GM19035 (cell line): ENCODE results near the gene AKAP9.
A peak's percentile ranks its signal among the peaks of the same experiment; 100 is the strongest.
"Not testable (repeated sequence)": the region's sequence is repeated elsewhere in the genome, so short reads cannot be mapped to it uniquely, and the experiment has no call there.

ENCODE experiments used
- ATAC-seq: cut with Tn5 transposase; IDR thresholded peaks from one replicate; pipeline ENCODE4 v1.9.1; 2021; ENCODE audit not compliant: unreplicated experiment

The AKAP9 gene

GRCh38 chr7:92002720-92003119 lies 62.1 kb downstream of the AKAP9 start:
- peak; percentile 63 for ATAC-seq

GRCh38 chr7:92006046-92006445 lies 65.4 kb downstream of the AKAP9 start:
- ATAC-seq, result no peak

- ATAC-seq, result no peak
These were observed 69.6 kb downstream of the AKAP9 start for GRCh38 chr7:92010215-92010614.

GRCh38 chr7:92013611-92014010 lies 72.9 kb downstream of the AKAP9 start:
- no peak for ATAC-seq

GRCh38 chr7:92020636-92021035 lies 80.0 kb downstream of the AKAP9 start:
- no peak for ATAC-seq

GRCh38 chr7:92025260-92025659 lies 84.6 kb downstream of the AKAP9 start:
- no peak for ATAC-seq

- not testable (repeated sequence) for ATAC-seq
These were observed 86.0 kb downstream of the AKAP9 start for GRCh38 chr7:92026635-92027034.

- not testable (repeated sequence) for ATAC-seq
These were observed 86.5 kb downstream of the AKAP9 start for GRCh38 chr7:92027128-92027527.

GRCh38 chr7:92028226-92028625 lies 87.6 kb downstream of the AKAP9 start:
- ATAC-seq, result no peak

GRCh38 chr7:92028686-92029085 lies 88.0 kb downstream of the AKAP9 start:
- ATAC-seq, result no peak

- no peak for ATAC-seq
These were observed 93.5 kb downstream of the AKAP9 start for GRCh38 chr7:92034116-92034515.

GRCh38 chr7:92035576-92035975 lies 94.9 kb downstream of the AKAP9 start:
- ATAC-seq, result no peak

GRCh38 chr7:92039900-92040299 lies 99.2 kb downstream of the AKAP9 start:
- no peak for ATAC-seq

GRCh38 chr7:92042056-92042737 lies 101.5 kb downstream of the AKAP9 start:
- ATAC-seq, result no peak

- ATAC-seq, result no peak
These were observed 102.4 kb downstream of the AKAP9 start for GRCh38 chr7:92043098-92043497.

GRCh38 chr7:92043637-92044036 lies 103.0 kb downstream of the AKAP9 start:
- ATAC-seq, result no peak

GRCh38 chr7:92044148-92044547 lies 103.5 kb downstream of the AKAP9 start:
- ATAC-seq, result no peak

GRCh38 chr7:92044940-92045339 lies 104.3 kb downstream of the AKAP9 start:
- ATAC-seq, result no peak

GRCh38 chr7:92051655-92052054 lies 111.0 kb downstream of the AKAP9 start:
- no peak for ATAC-seq

GRCh38 chr7:92052159-92052558 lies 111.5 kb downstream of the AKAP9 start:
- ATAC-seq, result no peak

- no peak for ATAC-seq
These were observed 112.0 kb downstream of the AKAP9 start for GRCh38 chr7:92052684-92053083.

GRCh38 chr7:92053312-92053711 lies 112.7 kb downstream of the AKAP9 start:
- ATAC-seq, result no peak

- ATAC-seq, result no peak
These were observed 115.6 kb downstream of the AKAP9 start for GRCh38 chr7:92056286-92056685.
